ENCODE measurements around the gene ZNF672. TPM values are rescaled to one million over a fixed set of nuclear protein-coding genes. Genes with fewer than 3 reads are reported as not detected.

Gene ZNF672
- total and polyA plus RNA-seq, 2 of the 13 experiments (the other 11 are each of a cell fraction or from before 2014, with no cell fraction given), result 17.2 to 22.9 TPM

DNA sequence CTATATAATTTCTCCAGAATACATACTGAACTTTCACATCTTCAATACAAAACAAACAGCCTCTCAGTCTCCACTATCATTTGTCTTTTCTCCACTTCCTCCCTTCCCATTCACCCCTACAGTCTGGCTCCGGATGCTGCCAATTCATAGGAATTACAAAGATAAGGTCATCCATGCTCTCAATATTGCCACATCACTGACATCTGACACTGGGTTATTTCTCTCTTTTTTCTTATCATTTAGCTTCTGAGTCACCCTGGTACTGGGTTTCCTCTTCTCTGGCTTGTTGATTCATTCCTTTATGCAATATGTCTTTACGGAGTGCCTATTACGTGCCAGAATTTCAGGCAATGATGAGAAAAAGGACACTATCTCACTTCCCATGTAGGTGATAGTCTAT, 9.2 kb upstream of the ZNF672 start (continued):
- TF ChIP-seq, protein P1, sequence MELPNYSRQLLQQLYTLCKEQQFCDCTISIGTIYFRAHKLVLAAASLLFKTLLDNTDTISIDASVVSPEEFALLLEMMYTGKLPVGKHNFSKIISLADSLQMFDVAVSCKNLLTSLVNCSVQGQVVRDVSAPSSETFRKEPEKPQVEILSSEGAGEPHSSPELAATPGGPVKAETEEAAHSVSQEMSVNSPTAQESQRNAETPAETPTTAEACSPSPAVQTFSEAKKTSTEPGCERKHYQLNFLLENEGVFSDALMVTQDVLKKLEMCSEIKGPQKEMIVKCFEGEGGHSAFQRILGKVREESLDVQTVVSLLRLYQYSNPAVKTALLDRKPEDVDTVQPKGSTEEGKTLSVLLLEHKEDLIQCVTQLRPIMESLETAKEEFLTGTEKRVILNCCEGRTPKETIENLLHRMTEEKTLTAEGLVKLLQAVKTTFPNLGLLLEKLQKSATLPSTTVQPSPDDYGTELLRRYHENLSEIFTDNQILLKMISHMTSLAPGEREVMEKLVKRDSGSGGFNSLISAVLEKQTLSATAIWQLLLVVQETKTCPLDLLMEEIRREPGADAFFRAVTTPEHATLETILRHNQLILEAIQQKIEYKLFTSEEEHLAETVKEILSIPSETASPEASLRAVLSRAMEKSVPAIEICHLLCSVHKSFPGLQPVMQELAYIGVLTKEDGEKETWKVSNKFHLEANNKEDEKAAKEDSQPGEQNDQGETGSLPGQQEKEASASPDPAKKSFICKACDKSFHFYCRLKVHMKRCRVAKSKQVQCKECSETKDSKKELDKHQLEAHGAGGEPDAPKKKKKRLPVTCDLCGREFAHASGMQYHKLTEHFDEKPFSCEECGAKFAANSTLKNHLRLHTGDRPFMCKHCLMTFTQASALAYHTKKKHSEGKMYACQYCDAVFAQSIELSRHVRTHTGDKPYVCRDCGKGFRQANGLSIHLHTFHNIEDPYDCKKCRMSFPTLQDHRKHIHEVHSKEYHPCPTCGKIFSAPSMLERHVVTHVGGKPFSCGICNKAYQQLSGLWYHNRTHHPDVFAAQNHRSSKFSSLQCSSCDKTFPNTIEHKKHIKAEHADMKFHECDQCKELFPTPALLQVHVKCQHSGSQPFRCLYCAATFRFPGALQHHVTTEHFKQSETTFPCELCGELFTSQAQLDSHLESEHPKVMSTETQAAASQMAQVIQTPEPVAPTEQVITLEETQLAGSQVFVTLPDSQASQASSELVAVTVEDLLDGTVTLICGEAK (IDR thresholded peaks at IDR 0.05), result no peak
- TF ChIP-seq, protein P1 (CRISPR knock-in tag; IDR thresholded peaks at IDR 0.05), result no peak
- TF ChIP-seq MYNN (CRISPR knock-in tag; IDR thresholded peaks at IDR 0.05; ENCODE audit: low read depth) (no peak), ZNF674 (CRISPR knock-in tag; IDR thresholded peaks at IDR 0.05; ENCODE audit: low read depth) (no peak), FIP1L1 (IDR thresholded peaks at IDR 0.05; ENCODE audit: borderline replicate concordance, insufficient read depth, low read depth, low read length) (no peak), FOXA3 (CRISPR knock-in tag; IDR thresholded peaks at IDR 0.05) (peak; percentile 71), HNRNPL (IDR thresholded peaks at IDR 0.05; ENCODE audit: low read depth, low read length) (no peak), ZNF124 (CRISPR knock-in tag; IDR thresholded peaks at IDR 0.05) (no peak), SATB2 (CRISPR knock-in tag; IDR thresholded peaks at IDR 0.05) (no peak), SMARCE1 (IDR thresholded peaks at IDR 0.05; ENCODE audit: borderline replicate concordance) (no peak), RELA (CRISPR knock-in tag; IDR thresholded peaks at IDR 0.05) (no peak), XBP1 (CRISPR knock-in tag; IDR thresholded peaks at IDR 0.05) (no peak), ZFX (CRISPR knock-in tag; IDR thresholded peaks at IDR 0.05; ENCODE audit: low read depth) (no peak), ZNF383 (CRISPR knock-in tag; IDR thresholded peaks at IDR 0.05; ENCODE audit: borderline replicate concordance) (no peak)
- TF ChIP-seq, protein P2, sequence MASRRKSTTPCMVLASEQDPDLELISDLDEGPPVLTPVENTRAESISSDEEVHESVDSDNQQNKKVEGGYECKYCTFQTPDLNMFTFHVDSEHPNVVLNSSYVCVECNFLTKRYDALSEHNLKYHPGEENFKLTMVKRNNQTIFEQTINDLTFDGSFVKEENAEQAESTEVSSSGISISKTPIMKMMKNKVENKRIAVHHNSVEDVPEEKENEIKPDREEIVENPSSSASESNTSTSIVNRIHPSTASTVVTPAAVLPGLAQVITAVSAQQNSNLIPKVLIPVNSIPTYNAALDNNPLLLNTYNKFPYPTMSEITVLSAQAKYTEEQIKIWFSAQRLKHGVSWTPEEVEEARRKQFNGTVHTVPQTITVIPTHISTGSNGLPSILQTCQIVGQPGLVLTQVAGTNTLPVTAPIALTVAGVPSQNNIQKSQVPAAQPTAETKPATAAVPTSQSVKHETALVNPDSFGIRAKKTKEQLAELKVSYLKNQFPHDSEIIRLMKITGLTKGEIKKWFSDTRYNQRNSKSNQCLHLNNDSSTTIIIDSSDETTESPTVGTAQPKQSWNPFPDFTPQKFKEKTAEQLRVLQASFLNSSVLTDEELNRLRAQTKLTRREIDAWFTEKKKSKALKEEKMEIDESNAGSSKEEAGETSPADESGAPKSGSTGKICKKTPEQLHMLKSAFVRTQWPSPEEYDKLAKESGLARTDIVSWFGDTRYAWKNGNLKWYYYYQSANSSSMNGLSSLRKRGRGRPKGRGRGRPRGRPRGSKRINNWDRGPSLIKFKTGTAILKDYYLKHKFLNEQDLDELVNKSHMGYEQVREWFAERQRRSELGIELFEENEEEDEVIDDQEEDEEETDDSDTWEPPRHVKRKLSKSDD (CRISPR knock-in tag; IDR thresholded peaks at IDR 0.05; ENCODE audit: low read depth), result no peak
- TF ChIP-seq, protein P3, sequence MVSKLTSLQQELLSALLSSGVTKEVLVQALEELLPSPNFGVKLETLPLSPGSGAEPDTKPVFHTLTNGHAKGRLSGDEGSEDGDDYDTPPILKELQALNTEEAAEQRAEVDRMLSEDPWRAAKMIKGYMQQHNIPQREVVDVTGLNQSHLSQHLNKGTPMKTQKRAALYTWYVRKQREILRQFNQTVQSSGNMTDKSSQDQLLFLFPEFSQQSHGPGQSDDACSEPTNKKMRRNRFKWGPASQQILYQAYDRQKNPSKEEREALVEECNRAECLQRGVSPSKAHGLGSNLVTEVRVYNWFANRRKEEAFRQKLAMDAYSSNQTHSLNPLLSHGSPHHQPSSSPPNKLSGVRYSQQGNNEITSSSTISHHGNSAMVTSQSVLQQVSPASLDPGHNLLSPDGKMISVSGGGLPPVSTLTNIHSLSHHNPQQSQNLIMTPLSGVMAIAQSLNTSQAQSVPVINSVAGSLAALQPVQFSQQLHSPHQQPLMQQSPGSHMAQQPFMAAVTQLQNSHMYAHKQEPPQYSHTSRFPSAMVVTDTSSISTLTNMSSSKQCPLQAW (CRISPR knock-in tag; IDR thresholded peaks at IDR 0.05), result no peak
- TF ChIP-seq, protein P4, sequence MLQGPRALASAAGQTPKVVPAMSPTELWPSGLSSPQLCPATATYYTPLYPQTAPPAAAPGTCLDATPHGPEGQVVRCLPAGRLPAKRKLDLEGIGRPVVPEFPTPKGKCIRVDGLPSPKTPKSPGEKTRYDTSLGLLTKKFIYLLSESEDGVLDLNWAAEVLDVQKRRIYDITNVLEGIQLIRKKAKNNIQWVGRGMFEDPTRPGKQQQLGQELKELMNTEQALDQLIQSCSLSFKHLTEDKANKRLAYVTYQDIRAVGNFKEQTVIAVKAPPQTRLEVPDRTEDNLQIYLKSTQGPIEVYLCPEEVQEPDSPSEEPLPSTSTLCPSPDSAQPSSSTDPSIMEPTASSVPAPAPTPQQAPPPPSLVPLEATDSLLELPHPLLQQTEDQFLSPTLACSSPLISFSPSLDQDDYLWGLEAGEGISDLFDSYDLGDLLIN (CRISPR knock-in tag; IDR thresholded peaks at IDR 0.05; ENCODE audit: borderline replicate concordance), result no peak

Measured in HepG2 (cell line).